ENCODE data around the gene MLLT3.

DNA sequence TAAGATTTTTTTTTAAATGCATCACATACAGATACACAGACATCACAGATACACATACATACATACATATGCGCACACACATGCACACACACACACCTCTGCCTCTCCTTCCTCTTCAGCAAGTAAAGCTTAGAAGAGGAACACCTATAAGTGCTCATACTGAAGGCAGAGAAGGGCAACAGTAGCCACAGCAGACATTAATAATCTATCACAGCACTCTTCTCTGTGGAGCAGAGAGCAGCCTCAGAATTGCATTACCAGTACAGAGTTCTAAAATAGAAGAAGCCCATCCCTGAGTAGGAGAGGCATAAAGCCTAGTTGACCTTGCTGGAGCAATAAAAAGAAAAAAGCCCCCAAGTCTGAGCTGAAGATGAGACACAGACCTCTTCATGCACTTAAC lies 110.6 kb downstream of the MLLT3 start:
- TF ChIP-seq, protein P1, sequence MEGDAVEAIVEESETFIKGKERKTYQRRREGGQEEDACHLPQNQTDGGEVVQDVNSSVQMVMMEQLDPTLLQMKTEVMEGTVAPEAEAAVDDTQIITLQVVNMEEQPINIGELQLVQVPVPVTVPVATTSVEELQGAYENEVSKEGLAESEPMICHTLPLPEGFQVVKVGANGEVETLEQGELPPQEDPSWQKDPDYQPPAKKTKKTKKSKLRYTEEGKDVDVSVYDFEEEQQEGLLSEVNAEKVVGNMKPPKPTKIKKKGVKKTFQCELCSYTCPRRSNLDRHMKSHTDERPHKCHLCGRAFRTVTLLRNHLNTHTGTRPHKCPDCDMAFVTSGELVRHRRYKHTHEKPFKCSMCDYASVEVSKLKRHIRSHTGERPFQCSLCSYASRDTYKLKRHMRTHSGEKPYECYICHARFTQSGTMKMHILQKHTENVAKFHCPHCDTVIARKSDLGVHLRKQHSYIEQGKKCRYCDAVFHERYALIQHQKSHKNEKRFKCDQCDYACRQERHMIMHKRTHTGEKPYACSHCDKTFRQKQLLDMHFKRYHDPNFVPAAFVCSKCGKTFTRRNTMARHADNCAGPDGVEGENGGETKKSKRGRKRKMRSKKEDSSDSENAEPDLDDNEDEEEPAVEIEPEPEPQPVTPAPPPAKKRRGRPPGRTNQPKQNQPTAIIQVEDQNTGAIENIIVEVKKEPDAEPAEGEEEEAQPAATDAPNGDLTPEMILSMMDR (conservative IDR thresholded peaks at IDR 0.05; ENCODE audit: low read depth, low read length), result no peak
- TF ChIP-seq EZH2 (IDR thresholded peaks at IDR 0.05; ENCODE audit: borderline replicate concordance, low read depth, low read length, poor library complexity, severe bottlenecking), result no peak
